Breast epithelium (tissue), 4 donors: Measurements from ENCODE around the gene FZR1. TPM values are rescaled to one million over a fixed set of nuclear protein-coding genes. Genes with fewer than 3 reads are reported as not detected.

Experiments used
- DNase-seq, 2 donors: peaks; one replicate each; pipeline ENCODE4 v3.0.0-alpha.2; 2019; ENCODE audit warnings: low spot score in 2 of 2
- H3K27ac ChIP-seq, 2 donors: fragments of 200-600 bp; sonication (generic) in 1 of 2; one replicate each; pipeline ENCODE4 v1.5.1; 2016 to 2019; ENCODE audit warnings: mild to moderate bottlenecking in 1 of 2
- H3K27me3 ChIP-seq, 2 donors: fragments of 200-600 bp; sonication (generic) in 1 of 2; one replicate each; pipeline versions ENCODE4 v1.5.1 to v1.6.0; 2017 to 2019; ENCODE audit warnings: control low read depth in 1 of 2, mild to moderate bottlenecking in 1 of 2
- H3K36me3 ChIP-seq: fragments of 200-600 bp; one replicate; pipeline ENCODE4 v1.5.1; 2019
- H3K4me1 ChIP-seq, 2 donors: fragments of 200-600 bp; sonication (generic); one replicate each; pipeline ENCODE4 v1.5.1; 2016 to 2019; ENCODE audit warnings: control low read depth in 1 of 2
- H3K4me3 ChIP-seq, 3 donors: fragments of 200-600 bp; sonication (generic); 1 replicate in 2 of 3; 2 replicates in 1 of 3; pipeline ENCODE4 v1.5.1; 2016 to 2019; ENCODE audit warnings: mild to moderate bottlenecking in 3 of 3, moderate library complexity in 2 of 3
- H3K9me3 ChIP-seq, 2 donors: fragments of 200-600 bp; sonication (generic) in 1 of 2; one replicate each; pipeline ENCODE4 v1.5.1; 2016 to 2019; ENCODE audit warnings: control low read depth in 1 of 2
- POLR2A ChIP-seq: fragments of 450-650 bp; IDR thresholded peaks from one replicate; pipeline ENCODE4 v1.6.1; 2016; ENCODE audit warnings: antibody characterized with exemption, mild to moderate bottlenecking, moderate library complexity
- POLR2AphosphoS5 ChIP-seq, 3 donors: sonication (generic); formaldehyde crosslinking; IDR thresholded peaks; one replicate each; pipeline ENCODE4 v1.6.1; 2017; ENCODE audit warnings: antibody characterized with exemption in 3 of 3
- intact Hi-C: fragments of 100-400 bp; cut with DNase I; formaldehyde crosslinking; loops from one replicate; pipeline ENCODE4 v1.15.1; 2023; ENCODE audit warnings: low total_unique reads
- total RNA-seq, 3 donors: library from RNA; depleted of rRNA; stranded (reverse); fragments of >200 nt; gene quantifications; one replicate each; pipeline ENCODE4 v1.1.0, GENCODE V29; 2016
- TF ChIP-seq, protein P1 (sequence below), 3 donors: fragments of 450-650 bp; IDR thresholded peaks; one replicate each; pipeline ENCODE4 v1.5.1; 2016 to 2017; ENCODE audit warnings: antibody characterized with exemption in 3 of 3, mild to moderate bottlenecking in 3 of 3, moderate library complexity in 3 of 3

FZR1 gene
- total RNA-seq, 3 donors from 2014 or later = 15.8 to 28.7 (median 26.5) TPM

DNA sequence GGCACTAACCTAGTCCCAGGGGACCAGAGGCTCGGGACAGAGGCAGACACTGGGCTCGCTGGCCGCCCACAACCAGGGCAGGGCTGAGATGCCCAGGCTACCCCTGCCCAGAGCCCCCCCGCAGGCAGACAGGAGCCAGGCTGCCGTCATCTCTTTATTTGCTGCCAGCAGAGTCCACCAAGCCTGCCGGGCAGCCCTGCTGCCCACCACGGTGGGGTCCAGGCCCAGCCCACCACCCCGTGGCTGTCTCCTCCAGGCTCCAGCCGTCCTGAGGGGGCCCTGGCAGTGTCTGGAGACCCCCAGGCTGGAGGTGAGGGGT lies 37.9 kb downstream of the FZR1 start:
- Histone ChIP-seq H3K9me3 (no peaks in the 10 kb centered on the region), H3K27ac (no peak overlapping the region), H3K36me3 (no peaks in the 10 kb centered on the region), H3K27me3 (no peaks in the 10 kb centered on the region), H3K4me3 (no peak overlapping the region), H3K4me1 (no peaks in the 10 kb centered on the region)
- no peak for TF ChIP-seq POLR2AphosphoS5 (IDR thresholded peaks at IDR 0.05)
- TF ChIP-seq, protein P1, sequence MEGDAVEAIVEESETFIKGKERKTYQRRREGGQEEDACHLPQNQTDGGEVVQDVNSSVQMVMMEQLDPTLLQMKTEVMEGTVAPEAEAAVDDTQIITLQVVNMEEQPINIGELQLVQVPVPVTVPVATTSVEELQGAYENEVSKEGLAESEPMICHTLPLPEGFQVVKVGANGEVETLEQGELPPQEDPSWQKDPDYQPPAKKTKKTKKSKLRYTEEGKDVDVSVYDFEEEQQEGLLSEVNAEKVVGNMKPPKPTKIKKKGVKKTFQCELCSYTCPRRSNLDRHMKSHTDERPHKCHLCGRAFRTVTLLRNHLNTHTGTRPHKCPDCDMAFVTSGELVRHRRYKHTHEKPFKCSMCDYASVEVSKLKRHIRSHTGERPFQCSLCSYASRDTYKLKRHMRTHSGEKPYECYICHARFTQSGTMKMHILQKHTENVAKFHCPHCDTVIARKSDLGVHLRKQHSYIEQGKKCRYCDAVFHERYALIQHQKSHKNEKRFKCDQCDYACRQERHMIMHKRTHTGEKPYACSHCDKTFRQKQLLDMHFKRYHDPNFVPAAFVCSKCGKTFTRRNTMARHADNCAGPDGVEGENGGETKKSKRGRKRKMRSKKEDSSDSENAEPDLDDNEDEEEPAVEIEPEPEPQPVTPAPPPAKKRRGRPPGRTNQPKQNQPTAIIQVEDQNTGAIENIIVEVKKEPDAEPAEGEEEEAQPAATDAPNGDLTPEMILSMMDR (IDR thresholded peaks at IDR 0.05) = no peak
- TF ChIP-seq POLR2A = no peak
- DNase-seq = no peak
- intact Hi-C loops = no loop called here

DNA sequence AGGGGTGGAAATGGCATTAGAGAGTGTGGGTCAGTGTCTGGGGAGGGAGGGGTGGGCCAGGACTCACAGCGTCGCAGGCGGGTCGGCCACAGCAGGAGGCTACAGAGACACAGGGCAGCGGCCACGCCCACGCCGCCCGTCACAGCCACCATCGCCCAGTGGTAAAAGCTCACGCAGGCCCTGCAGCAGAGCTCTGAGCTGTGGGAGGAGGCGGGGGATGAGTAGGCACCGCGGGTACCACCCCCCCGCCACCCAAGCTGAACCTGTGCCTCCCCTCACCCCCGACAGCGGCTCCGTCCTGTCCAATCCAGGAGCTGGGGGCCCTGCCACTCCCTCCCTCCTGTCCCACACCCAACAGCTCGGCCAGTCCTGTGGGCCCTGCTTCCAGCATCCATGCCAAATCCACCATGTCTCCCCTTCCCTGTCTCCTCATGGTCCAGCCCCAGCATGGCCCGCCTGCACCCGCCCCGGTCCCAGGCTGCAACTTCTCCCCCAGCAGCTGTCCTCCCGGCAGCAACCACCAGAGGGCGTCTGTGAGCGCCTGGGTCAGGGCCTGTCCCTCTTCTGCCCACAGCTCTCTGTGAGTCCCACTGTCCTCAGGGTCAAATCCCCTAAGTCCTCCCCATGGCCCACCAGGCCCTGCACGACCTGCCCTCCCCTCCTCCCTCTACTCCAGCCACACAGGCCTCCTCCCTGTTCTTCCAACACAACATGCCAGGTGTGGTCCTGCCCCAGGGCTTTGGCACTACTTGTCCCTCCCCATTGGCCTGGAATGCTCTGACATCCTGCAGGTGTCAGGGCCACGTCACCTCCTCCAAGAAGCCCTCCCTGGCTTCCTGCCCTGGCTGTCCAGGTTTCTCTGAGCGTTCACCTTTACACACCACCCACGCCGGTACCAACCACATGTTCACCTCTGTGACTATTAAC lies 38.9 kb downstream of the FZR1 start:
- Histone ChIP-seq H3K4me1 (no peaks in the 10 kb centered on the region), H3K4me3 (no peak overlapping the region), H3K9me3 (no peaks in the 10 kb centered on the region), H3K36me3 (no peaks in the 10 kb centered on the region), H3K27ac (no peak overlapping the region), H3K27me3 (no peaks in the 10 kb centered on the region)
- TF ChIP-seq POLR2AphosphoS5 (IDR thresholded peaks at IDR 0.05) (no peak), POLR2A (no peak)
- TF ChIP-seq, protein P1 (IDR thresholded peaks at IDR 0.05) = peak; percentile 83 to 92 (median 83)
- no peak for DNase-seq
- intact Hi-C loops = loop anchor here (5.0 kb wide), 1 partner anchor 72 kb away; no protein-coding TSS in a partner anchor

DNA sequence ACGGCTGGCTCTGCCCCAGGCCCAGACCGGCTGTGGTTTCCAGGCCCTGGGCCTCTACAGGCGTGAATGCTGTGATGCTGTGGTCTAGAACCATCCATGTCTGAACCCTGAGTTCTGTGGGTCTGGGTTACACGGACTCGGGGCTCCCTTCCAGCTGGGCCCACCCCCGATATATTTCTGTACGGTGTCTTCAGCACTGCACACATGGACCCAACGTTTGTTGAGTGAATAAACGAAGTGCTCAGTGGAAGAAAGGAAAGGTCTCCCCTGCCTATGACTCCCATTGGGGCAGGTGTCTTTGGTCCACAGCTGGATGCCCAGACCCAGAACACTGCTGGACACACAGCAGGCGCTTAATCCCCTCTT lies 39.5 kb downstream of the FZR1 start:
- H3K27ac ChIP-seq = no peak overlapping the region
- H3K27me3 ChIP-seq = no peaks in the 10 kb centered on the region
- intact Hi-C loops = loop anchor here (5.0 kb wide), 1 partner anchor 72 kb away; no protein-coding TSS in a partner anchor
- no peaks in the 10 kb centered on the region for H3K36me3 ChIP-seq
- TF ChIP-seq, protein P1 (IDR thresholded peaks at IDR 0.05) = no peak
- TF ChIP-seq POLR2A (no peak), POLR2AphosphoS5 (IDR thresholded peaks at IDR 0.05) (no peak)
- DNase-seq = no peak
- H3K4me3 ChIP-seq = no peak overlapping the region
- H3K4me1 ChIP-seq = no peaks in the 10 kb centered on the region
- no peaks in the 10 kb centered on the region for H3K9me3 ChIP-seq

DNA sequence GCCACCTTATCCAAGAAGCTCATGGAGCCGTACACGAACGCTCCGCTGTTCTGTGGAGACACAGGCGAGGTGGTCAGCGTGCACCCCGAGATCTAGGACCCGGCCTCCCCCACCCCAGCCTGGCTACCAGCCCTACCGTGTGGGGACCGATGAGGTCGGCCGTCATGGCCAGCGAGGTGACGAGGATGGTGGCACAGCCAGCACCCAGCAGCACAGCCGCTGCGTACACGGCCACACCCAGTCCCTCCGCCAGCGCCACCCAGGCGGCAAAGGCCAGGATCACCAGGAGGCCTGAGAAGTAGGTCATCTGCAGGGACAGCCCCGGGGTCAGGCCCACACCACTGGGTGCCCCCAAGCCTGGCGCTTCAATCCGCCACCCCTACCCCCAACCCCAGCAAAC lies 40.0 kb downstream of the FZR1 start:
- intact Hi-C loops = loop anchor here (5.0 kb wide), 1 partner anchor 71 kb away; no protein-coding TSS in a partner anchor
- Histone ChIP-seq H3K36me3 (no peaks in the 10 kb centered on the region), H3K4me3 (no peak overlapping the region), H3K27me3 (no peaks in the 10 kb centered on the region), H3K9me3 (no peaks in the 10 kb centered on the region), H3K4me1 (no peaks in the 10 kb centered on the region), H3K27ac (no peak overlapping the region)
- no peak for TF ChIP-seq POLR2A
- no peak for TF ChIP-seq POLR2AphosphoS5 (IDR thresholded peaks at IDR 0.05)
- TF ChIP-seq, protein P1 (IDR thresholded peaks at IDR 0.05) = no peak
- DNase-seq = no peak

DNA sequence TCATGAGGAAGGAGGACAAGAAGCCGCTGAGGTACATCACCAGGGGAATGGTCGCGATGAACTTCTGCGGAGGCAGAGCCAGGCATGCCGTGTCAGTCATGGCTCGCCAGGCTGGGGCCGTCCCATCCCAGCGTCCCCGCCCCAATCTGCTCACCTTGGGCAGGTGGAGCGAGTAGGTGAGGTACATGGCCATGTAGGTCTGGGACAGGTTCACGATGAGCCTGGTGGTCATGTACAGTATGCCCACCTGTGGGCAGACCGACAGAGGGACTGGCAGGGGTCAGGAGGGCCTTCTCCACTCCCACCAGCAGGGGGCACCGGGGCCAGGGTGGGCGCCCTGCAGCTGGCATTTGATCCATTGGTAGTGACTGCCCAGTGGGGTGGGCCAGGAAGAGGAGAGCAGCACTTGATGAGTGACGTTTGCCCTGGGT lies 41.2 kb downstream of the FZR1 start:
- Histone ChIP-seq H3K27me3 (no peaks in the 10 kb centered on the region), H3K4me1 (no peaks in the 10 kb centered on the region), H3K27ac (no peak overlapping the region), H3K36me3 (no peaks in the 10 kb centered on the region), H3K4me3 (no peak overlapping the region), H3K9me3 (no peaks in the 10 kb centered on the region)
- DNase-seq = no peak
- TF ChIP-seq, protein P1 (IDR thresholded peaks at IDR 0.05) = peak in 2 of 3 donors; percentile 13 to 28
- no peak for TF ChIP-seq POLR2A
- intact Hi-C loops = loop anchor here (5.0 kb wide), 1 partner anchor 70 kb away; no protein-coding TSS in a partner anchor
